Measurements from ENCODE around the gene RNF10.
A peak's percentile ranks its signal among the peaks of the same experiment; 100 is the strongest.
"Not testable (repeated sequence)": the region's sequence is repeated elsewhere in the genome, so short reads cannot be mapped to it uniquely, and the experiment has no call there.

RNF10 gene

GRCh38 chr12:120529641-120530417, 4.3 kb upstream of the RNF10 start:
- peak; percentile 33 to 82 for DNase-seq

DNA sequence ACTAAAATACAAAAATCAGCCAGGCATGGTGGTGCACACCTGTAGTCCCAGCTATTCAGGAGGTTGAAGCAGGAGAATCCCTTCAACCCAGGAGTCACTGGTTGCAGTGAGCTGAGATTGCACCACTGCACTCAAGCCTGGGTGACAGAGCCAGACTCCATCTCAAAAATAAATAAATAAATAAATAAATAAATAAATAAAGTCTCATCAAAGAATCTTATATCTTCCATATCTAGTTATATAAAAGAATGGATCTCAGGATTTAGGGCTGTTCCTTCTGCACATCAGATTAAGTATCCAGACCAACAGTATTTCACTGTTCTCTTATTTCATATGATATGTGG, 3.8 kb upstream of the RNF10 start:
- DNase-seq = not testable (repeated sequence)

- no peak for DNase-seq
Observed at GRCh38 chr12:120532701-120533238, 1.4 kb upstream of the RNF10 start.

DNA sequence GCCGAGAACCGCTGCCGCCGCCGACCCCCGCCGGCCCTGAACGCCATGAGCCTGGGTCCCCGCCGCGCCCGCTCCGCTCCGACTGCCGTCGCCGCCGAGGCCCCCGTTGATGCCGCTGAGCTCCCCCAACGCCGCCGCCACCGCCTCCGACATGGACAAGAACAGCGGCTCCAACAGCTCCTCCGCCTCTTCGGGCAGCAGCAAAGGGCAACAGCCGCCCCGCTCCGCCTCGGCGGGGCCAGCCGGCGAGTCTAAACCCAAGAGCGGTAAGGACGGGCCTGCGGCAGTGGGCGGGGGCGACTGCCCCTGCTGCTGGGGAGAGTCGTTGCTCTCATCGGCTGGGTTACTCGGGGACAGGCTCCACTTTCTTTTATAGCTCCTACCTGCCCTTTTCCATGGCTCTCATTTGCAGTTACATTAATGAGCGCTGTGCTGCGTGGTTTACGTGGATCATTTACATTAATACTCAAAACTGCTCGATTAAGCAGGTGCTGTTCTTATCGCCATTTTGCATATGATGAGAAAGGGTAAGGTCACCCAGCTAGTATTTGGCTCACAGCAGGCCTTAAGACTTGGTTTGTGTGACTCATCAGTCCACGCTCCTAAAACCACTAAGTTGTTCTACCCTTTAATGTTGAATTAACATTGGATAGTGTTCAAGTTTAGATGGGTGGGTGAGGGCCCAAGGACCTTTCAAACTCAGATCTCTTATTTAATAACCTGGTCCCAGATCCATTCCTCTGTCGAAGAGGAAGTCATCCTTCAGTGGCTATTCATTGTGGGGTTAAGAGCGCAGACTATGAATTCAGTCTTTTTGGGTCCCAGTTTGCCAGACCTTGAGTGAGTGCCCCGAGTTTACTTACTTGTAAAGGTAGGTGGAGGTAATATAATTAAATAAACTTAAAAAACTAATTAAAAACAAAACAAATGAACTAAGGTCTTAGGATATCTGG, 823 bp downstream of the RNF10 start:
- peak; percentile 8 to 50 for DNase-seq

DNA sequence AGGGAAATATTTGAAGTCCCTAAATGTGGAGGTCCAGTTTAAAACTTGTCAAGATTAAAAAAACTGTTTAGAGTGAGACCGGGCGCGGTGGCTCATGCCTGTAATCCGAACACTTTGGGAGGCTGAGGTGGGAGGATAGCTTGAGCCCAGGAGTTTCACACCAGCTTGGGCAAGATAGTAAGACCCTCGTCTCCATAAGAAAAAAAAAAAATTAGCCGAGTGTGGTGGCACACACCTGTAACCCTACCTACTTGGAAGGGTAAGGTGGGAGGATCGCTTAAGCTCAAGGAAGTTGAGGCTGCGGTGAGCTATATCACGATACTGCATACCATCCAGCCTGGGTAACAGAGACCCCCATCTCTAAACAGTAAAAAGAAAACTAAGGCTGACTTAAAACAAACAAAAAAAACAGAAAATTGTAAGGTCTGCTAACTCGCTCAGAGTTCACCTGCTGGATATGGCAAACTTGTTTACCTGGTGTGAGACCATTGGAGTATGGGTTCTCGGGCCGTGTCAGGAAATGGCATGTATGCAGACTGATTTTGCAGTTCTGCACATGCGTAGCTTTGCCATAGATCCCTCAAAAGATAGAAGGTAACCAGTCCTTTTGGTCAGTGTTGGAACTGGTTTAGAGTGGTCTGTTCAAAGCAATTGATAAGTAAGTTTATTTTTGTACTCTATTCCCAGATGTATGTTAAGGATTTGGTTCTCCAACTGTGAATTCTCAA, 2.1 kb downstream of the RNF10 start:
- DNase-seq = no peak

DNA sequence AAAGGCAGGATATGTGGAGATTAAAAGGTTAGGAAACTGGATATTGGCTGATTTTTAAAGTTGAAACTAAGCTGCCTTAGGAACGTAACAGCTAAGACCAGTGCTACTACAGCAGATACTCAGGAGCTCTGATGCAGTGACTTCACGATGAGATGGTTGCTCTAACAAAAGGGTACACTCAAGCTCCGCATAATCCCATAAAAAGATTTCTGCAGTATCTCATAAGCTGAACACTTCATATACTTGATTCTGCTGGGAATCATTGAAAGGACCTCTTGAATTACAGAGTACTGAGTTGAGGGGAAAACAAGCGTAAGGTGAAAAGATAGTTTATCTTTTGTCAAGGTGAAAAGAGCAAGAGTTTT, 3.7 kb downstream of the RNF10 start:
- no peak for DNase-seq

DNA sequence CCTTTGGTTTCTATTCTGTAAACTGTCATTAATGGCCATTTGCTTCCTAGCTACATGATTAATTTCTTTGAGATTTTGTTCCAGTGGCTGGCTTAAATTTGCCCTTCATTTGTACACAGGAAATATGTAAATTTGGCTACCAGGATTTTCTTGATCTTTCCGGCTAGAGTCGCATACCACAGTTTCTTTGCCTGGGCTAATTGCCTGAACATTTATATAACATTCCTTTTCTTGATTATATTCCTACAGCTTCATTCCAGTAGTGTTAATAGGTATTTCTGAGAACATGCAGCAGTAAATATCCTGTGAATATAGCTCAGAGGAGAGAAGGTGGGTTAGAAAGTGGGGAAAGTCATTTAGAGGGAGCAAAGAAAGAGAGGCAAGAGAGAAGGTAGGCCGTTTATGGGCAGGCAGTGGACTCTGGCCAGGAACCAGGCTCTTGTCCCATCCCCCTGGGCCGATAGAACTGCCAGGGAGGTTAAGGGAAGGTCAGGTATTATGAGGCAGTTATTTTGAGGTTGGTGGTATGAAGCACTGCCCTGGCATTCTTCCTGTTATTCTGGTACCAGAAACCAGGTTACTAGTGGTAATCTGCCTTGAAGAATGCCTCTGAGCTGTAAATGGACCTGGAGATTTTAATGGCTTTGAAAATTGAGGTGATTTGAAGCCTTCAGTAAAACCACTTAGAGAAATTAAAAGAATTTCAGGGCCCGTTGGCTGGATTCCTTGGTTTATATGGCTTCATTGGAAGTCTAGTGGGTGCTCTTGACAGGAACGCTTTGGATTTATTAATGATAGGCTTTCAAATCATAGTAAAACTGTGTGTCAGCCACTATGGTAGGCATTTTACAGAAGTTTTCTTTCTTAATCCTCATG, 4.4 kb downstream of the RNF10 start:
- DNase-seq = no peak

GRCh38 chr12:120539303-120539702, 5.1 kb downstream of the RNF10 start:
- DNase-seq = no peak

DNA sequence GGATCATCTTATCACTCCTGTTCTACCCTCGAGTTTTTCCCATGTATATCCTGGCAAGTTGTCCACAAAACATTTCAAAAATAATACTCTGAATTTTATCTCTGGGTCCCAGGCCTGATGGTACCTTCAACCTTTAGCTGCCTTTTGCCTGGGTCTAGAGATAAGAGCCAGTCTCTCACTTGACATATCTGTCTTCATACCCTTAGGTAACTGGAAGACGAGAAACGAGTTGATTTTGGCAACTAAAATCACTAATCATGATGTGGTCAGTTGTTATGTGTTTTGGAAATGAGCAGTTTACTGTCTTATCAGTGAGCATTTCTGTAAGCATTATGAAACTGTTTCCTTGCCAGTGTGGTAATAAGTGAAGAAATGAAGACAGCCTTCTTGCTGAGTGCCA, 6.3 kb downstream of the RNF10 start:
- no peak for DNase-seq

DNA sequence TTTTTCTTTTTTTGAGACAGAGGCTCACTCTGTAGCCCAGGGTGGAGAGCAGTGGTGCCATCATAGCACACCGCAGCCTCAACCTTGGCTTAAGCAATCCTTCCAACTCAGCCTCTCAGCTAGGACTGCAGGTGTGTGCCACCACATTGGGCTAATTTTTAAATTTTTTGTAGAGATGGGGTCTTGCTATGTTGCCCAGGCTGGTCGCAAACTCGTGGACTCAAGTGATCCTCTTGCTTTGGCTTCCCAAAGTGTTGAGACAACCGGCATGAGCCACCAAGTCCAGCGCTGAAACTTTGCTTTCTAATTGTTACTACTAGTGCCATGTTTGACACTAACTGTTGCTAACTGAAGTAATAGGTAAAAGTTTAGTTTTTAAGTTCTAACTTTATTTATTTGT, 8.0 kb downstream of the RNF10 start:
- no peak for DNase-seq

GRCh38 chr12:120544691-120545090, 10.5 kb downstream of the RNF10 start:
- no peak for DNase-seq

- DNase-seq = no peak
Observed at GRCh38 chr12:120546050-120546386, 11.9 kb downstream of the RNF10 start.

- DNase-seq = no peak
Observed at GRCh38 chr12:120554678-120555077, 20.5 kb downstream of the RNF10 start.

- no peak for DNase-seq
Observed at GRCh38 chr12:120557589-120557988, 23.4 kb downstream of the RNF10 start.

GRCh38 chr12:120562906-120563305, 28.8 kb downstream of the RNF10 start:
- DNase-seq = no peak

- DNase-seq = no peak
Observed at GRCh38 chr12:120563495-120563894, 29.3 kb downstream of the RNF10 start.

DNA sequence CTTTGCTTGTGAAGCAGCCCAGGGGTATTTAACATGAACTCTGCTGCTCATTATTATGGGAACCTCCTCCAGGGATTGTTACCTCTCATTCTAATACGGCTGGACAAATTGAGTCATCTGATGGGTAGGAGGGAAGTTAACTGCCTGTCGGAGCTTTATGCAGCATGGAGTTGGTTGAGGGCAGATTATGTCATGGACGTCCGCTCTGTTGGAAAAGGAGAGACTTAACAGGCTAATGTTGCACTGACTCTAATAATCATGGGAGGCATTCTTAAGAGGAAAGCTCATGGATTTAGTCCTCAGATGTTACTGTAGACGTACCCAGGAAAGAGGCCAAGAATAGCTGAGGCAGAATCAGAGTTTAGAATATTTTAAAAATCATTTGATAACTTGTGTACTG, 37.1 kb downstream of the RNF10 start:
- DNase-seq = no peak

- no peak for DNase-seq
Observed at GRCh38 chr12:120573560-120573959, 39.4 kb downstream of the RNF10 start.

DNA sequence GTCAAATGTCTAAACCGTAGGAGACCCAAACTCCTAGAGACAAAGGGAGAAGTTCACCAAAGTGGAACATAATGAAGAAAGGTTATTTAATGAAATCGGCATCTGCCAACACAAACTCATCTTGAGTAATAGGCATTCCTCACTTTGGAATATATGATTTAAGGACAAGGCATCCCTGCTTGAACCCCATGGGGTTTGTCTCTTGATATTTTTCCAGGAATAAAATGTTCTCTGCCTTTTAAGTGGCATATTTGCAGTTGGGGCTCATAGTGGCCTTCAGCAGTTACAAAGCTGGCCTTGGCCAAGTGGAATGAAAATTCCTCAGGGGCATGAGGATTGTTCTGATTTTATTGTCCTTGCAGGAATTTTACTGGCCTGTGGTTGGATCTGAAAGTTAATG, 40.0 kb downstream of the RNF10 start:
- no peak for DNase-seq

DNA sequence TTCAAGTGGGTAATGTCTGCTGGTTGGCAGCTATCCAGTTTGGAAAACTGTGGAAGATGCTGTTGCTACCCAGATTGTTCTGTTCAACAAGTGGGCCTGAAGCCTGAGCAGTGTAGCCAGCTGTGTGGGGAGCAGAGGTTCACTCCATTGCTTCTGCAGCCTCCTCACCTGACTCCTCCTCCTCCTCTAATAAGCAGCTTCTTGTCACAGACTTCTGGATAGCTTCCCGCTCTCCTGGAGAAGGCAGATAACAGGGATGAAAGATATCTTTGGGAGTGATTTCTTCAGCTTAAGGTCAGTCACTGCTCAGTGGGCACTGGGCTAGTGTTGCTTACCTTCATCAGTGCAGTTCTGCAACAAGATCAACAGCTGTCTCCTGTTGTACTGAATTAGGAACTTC, 45.0 kb downstream of the RNF10 start:
- no peak for DNase-seq

- DNase-seq = peak; percentile 97 to 99
Observed at GRCh38 chr12:120580787-120581723, 46.9 kb downstream of the RNF10 start, which contains the start of gene POP5. POP5 (minus strand) TSS chr12:120581402; CDS start chr12:120581362, 40 bp downstream.
